Germinal center (tissue), 1 donor: Measurements from ENCODE around the gene SLC35E1.
"Not testable (repeated sequence)": the region's sequence is repeated elsewhere in the genome, so short reads cannot be mapped to it uniquely, and the experiment has no call there.

ENCODE experiments used
- DNase-seq: peaks from one replicate; pipeline ENCODE4 v3.0.0; 2012; ENCODE audit warnings: mixed read lengths, low spot score

Gene SLC35E1

DNA sequence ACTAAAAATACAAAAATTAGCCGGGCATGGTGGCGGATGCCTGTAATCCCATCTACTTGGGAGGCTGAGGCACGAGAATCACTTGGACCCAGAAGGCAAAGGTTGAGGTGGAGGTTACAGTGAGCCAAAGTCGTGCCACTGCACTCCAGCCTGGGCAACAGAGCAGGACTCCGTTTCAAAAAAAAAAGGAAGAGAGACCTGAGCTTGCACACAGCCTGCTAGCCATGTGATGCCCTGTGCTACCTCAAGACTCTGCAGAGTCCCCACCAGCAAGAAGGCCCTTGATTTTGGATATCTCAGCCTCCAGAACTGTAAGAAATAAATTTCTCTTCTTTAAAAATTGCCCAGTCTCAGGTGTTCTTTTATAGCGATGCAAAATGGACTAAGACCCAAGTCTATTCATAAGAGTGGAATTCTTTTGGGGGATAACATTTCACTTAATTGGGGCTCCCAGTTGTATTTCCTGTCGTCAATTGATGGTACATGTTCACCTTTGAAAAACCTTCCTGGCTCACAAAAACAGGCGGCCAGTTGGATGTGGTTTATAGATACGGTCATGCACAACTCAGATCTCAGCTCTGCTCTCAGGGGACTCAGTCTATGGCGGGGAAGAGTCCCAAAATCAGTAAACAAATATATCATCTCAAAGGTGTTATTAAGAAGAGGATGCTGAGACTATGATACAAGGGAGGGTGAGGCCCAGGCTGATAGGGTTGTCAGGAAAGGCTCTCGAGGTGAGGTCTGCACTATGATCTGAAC, 27.6 kb downstream of the SLC35E1 start:
- no peak for DNase-seq

GRCh38 chr19:16543734-16544133, 28.5 kb downstream of the SLC35E1 start:
- not testable (repeated sequence) for DNase-seq

- DNase-seq, result no peak
These were observed 29.2 kb downstream of the SLC35E1 start for GRCh38 chr19:16542910-16543472.

DNA sequence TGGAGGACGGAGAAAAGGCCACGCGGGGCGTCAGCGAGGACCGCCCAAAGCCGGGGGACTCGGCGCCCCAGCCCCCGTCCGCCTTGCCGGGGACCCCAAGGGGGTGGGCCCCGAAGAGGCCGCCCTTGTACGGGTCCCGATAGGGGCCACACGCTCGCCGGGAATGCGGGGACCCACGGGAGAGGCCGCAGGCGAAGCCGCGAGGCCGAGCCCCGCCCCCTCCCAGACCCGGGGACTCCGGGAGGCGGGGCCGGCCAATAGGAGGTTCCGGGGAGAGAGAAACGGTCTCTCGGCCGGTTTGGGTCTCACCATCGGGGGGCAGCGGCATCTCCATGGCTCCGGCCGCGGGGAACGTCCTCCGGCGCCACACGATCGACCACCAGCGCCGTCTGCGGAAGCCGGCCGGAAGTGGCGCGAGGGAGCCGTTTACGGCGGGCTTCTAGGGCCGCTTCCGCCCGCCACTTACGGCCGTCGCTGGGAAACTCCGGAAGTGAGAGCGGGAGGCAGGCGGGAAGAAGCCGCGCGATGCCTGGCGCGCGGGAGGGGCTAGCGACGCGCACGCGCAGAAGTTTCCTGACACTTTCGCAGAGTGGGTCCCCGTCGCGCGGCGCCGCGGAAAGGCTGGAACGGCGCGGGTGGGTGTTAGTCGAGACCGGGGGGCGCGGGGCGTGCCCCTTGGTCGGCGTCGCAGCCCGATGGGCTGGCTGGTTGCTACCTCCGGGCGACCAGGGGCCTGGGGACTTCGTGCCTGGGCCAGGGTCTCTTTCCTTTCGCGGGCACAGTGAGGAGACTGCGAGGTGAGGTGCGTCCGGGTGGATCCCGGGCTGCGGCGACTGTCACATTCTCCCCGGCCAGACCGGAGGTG, 29.9 kb downstream of the SLC35E1 start, which contains the start of gene CHERP:
TSS of gene CHERP (minus strand) at position 393 of the 865 bp plus-strand sequence. CDS start at position 334, 59 bp downstream.
- DNase-seq, result peak; percentile 93

DNA sequence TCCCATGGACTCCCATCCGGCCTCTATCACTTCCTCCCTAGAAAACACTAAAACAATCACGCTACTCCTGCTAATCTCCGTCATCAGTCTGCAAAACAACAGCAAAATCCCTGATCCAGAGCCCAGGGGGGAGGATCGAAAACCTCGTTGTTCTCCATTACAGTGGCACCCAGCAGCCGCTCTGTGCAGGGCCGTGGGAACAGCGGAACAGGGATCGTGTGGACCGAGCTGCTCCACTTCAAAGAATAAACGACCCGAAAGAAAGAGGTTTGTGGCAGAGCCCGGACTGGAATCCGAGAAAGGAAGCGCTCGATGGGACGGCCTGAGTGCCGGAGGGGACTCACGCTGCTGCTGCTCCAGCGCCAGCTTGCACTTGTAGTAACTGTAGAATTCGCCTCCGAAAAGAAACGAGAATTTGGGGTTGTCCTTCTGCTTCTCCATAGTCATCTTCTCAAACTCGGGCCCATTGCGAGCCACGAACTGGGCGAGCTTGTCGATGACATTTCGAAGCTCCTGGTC, 30.6 kb downstream of the SLC35E1 start:
- no peak for DNase-seq

- DNase-seq, result no peak
These were observed 31.3 kb downstream of the SLC35E1 start for GRCh38 chr19:16540948-16541347.

DNA sequence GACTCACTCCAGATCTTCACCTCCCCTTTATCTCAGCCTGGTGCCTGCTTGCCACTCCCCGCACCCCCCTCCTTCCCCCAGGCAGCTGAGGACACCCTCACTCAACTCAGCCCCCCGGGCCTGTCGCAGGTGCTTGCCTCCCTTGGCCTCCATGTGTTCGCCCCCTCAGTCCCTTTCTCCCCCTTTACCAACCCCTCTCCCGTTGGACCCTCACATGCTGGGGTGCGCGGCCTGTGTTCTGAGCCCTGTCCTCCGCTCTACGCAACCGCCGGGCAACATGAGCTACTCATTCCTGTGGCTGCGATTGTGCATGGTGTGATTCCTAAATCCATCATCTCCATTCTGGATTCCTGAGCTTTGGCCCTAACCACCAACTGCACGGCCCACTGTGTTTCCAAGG, 35.1 kb downstream of the SLC35E1 start:
- no peak for DNase-seq

GRCh38 chr19:16536130-16536529, 36.1 kb downstream of the SLC35E1 start:
- DNase-seq, result no peak

- no peak for DNase-seq
These were observed 36.8 kb downstream of the SLC35E1 start for GRCh38 chr19:16535381-16535780.

DNA sequence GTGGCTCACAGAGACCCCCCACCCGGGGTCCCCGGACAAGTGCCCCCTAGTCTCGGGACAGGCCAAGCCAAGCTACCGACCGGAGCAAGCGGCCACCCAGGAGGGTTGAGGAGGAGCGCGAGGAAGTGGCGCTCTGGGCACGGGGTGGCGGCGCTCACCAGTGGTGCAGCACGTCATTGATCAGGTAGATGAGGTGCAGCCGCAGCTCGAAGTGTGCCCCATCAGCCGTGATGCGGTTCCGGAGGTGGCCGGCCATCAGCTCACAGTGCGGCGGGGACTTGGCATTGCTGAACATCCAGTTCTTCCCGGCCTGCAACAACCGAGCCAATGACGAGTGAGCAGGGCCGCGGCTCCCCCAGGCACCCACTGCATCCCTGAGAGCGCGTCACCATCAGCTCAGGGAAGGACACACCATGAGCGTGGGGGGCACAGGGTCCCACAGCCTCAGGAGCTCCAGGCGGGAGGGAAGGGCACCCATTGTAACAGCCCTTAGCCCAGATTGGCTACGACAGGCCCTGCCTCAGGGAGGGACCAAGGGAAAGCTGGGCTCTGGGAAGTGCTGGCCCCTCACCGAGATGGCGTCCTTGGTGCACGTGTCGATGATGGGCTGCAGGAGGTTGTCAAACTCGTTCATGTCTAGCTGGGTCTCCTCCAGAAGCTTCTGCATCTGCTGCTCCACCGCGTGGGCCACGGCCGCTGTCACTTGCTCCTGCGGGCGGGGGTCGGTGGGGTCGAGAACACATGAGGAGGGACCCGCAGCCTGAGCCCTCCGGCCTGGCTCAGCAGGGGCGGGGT, 39.6 kb downstream of the SLC35E1 start:
- no peak for DNase-seq

DNA sequence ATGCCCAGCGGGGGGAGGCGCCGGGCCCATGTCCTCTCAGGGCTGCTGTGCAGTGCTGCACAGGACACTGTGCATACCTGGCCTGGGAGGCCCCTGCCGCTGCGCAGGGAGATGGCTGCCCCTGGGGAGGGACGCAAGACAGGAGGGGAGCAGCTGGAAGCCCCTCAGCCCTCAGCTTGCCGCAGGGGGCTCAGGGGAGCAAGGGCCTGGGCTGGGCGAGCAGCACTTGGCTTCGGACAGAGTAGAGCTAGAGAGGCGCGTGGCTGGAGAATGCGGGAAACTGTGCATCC, 40.9 kb downstream of the SLC35E1 start:
- no peak for DNase-seq

DNA sequence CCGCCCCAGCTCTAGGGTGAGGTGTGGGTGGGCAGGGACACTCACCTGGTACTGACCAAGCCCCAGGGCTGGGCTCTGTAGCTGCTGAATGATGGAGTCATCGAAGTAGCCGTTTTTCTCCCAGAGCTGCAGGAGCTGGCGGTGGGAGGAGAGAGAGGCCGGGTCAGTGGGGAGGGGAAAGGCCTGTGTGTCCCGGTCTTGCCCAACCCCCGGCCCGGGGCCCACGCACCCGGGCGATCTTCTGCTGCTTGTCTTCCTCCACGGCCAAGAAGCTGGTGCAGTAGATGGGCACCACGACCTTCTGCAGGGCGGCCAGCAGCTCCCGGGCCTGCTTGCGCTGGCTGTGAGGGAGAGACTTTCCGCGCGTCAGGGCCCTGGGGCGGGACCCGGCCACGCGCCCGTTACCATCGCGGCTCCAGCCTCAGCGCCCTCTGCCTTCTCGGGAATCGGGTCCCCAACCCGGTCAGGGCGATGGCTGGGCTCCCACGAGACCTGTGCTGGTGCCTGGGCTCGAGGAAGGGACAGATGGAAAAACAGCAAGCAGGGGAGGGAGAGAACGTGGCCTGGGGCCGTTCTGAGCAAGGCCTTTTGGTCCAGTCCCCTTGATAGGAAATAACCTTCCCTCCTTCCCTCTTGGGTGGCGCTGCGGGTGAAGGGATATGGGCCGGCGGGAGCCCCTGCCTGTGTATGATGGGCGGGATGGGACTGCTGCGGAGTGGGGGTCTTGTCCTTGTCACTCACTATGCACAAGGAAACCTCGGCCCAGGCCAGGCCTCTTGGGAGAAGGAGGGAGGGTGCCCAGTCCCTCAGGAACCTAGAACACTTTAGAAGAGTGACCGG, 41.5 kb downstream of the SLC35E1 start:
- no peak for DNase-seq

DNA sequence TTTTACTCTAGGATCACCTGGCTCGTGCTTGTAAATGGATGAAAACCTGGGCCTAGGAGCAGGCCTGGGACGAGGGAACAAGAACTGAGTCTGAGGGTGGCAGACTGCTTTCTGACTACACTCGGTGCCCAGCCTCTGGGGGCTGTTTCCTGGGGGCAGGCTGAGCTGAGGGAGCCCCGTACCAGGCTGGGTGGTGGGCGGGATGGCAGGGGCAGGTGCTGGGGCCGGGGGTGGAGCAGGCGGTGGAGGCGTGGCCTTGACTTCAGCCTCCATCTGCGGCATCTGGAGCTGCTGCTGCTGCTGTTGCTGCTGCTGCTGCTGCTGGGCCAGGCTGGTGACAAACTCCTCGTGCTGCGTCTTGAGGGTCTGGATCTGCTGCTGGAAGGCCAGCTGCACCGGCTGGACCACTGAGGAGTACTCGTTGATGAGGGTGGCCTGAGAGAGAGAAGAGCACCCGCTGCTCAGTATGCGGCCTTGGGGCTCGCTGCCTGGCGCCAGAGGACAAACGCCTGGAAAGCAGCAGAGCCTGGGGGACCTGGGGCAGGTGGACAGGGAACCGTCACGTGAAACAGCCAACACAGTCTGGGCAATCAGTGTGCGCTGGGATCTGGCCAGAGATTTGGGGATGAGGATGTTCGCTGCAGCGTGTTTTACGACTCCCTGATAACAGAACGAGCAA, 42.6 kb downstream of the SLC35E1 start:
- no peak for DNase-seq

GRCh38 chr19:16527971-16528521, 44.2 kb downstream of the SLC35E1 start:
- peak; percentile 26 for DNase-seq

- DNase-seq, result no peak
These were observed 44.8 kb downstream of the SLC35E1 start for GRCh38 chr19:16527334-16527935.

GRCh38 chr19:16525751-16526481, 46.3 kb downstream of the SLC35E1 start:
- DNase-seq, result no peak

GRCh38 chr19:16524991-16525734, 47.1 kb downstream of the SLC35E1 start:
- DNase-seq, result no peak
